Natural killer cell (primary cell): Measurements from ENCODE around the gene MSMB. TPM values are rescaled to one million over a fixed set of nuclear protein-coding genes. Genes with fewer than 3 reads are reported as not detected.
A peak's percentile ranks its signal among the peaks of the same experiment; 100 is the strongest.

Experiments
- ATAC-seq, 3 donors: fragments of 150-1000 bp in 2 of 3; fragments of 200-7000 bp in 1 of 3; cut with Tn5 transposase; 1 replicate in 1 of 3; 2 replicates in 2 of 3; pipeline ENCODE4 v1.10.0; 2021; ENCODE audit warnings: mild to moderate bottlenecking in 2 of 3, moderate library complexity in 2 of 3
- DNase-seq, 2 donors: peaks; one replicate each; pipeline versions ENCODE4 v3.0.0 to v3.0.0-alpha.2; 2013 to 2021; ENCODE audit warnings: mixed read lengths in 1 of 2
- H3K27ac ChIP-seq: one replicate; pipeline ENCODE4 v1.5.1; 2013; ENCODE audit warnings: mild to moderate bottlenecking, low read length
- H3K27me3 ChIP-seq: one replicate; pipeline ENCODE4 v1.6.1; 2013; ENCODE audit warnings: low read length; ENCODE audit not compliant: control insufficient read depth, insufficient read depth
- H3K36me3 ChIP-seq: one replicate; pipeline ENCODE4 v1.6.1; 2013; ENCODE audit warnings: low read length; ENCODE audit not compliant: control insufficient read depth, insufficient read depth
- H3K4me1 ChIP-seq: one replicate; pipeline ENCODE4 v1.6.1; 2013; ENCODE audit warnings: low read length; ENCODE audit not compliant: control insufficient read depth, insufficient read depth
- H3K4me3 ChIP-seq: one replicate; pipeline ENCODE4 v1.5.1; 2013; ENCODE audit warnings: low read length
- H3K9me3 ChIP-seq: one replicate; pipeline ENCODE4 v1.6.1; 2013; ENCODE audit warnings: low read length; ENCODE audit not compliant: control insufficient read depth, insufficient read depth
- H3K27ac Mint-ChIP-seq, 2 donors: one replicate each; pipeline ENCODE4 v1.8.0; 2022; ENCODE audit warnings: mild to moderate bottlenecking in 2 of 2, mixed read lengths in 2 of 2, moderate library complexity in 1 of 2
- H3K27me3 Mint-ChIP-seq, 2 donors: one replicate each; pipeline ENCODE4 v1.8.0; 2022; ENCODE audit warnings: low read depth in 2 of 2, mixed read lengths in 2 of 2
- H3K36me3 Mint-ChIP-seq: one replicate; pipeline ENCODE4 v1.8.0; 2022; ENCODE audit warnings: mixed read lengths
- H3K4me1 Mint-ChIP-seq, 2 donors: one replicate each; pipeline ENCODE4 v1.8.0; 2022; ENCODE audit warnings: mixed read lengths in 2 of 2
- H3K4me3 Mint-ChIP-seq: one replicate; pipeline ENCODE4 v1.8.0; 2022; ENCODE audit warnings: mild to moderate bottlenecking, moderate library complexity, mixed read lengths
- H3K9me3 Mint-ChIP-seq, 2 donors: one replicate each; pipeline ENCODE4 v1.8.0; 2022; ENCODE audit warnings: mixed read lengths in 2 of 2
- CTCF ChIP-seq: fragments of 200-600 bp; IDR thresholded peaks from one replicate; pipeline ENCODE4 v1.8.0; 2022; ENCODE audit warnings: antibody characterized with exemption
- WGBS: methylation state at CpG from one replicate; pipeline ENCODE4 v1.1.7; 2013; ENCODE audit warnings: missing lambda C conversion rate; ENCODE audit not compliant: insufficient coverage; 5-methylcytosine and 5-hydroxymethylcytosine counted together
- intact Hi-C: fragments of 100-400 bp; cut with micrococcal nuclease; formaldehyde crosslinking; loops from one replicate; pipeline ENCODE4 v1.14.2; 2022
- total RNA-seq, 4 donors: library from RNA; stranded (reverse); fragments of 120-200 nt in 1 of 4; gene quantifications; one replicate each; pipeline versions ENCODE4 v1.2.3 to v1.2.4, GENCODE V29; 2013 to 2022

MSMB gene
- total RNA-seq, 3 donors from 2014 or later (not counting 1 experiment from before 2014, with no cell fraction given): not detected

GRCh38 chr10:46026106-46026505 lies 20.0 kb downstream of the MSMB start:
- TF ChIP-seq CTCF: no peak
- Histone ChIP-seq H3K27ac (no peak overlapping the region), H3K36me3 (peaks cover 4% of the 10 kb centered on the region), H3K4me3 (no peak overlapping the region), H3K27me3 (no peaks in the 10 kb centered on the region), H3K4me1 (peaks cover 27% of the 10 kb centered on the region), H3K9me3 (no peaks in the 10 kb centered on the region)
- Mint-ChIP-seq H3K4me1 (peaks cover 74 to 89% of the 10 kb centered on the region in 2 donors), H3K4me3 (peak overlapping the region; percentile 11), H3K36me3 (no peaks in the 10 kb centered on the region), H3K27ac (peak overlapping the region in 1 of 2 donors; percentile 72), H3K9me3 (no peaks in the 10 kb centered on the region), H3K27me3 (no peaks in the 10 kb centered on the region)
- intact Hi-C loops: loop anchor here (5.0 kb wide), 2 partner anchors 54 to 559 kb away; partner anchors contain the start of gene TIMM23
- DNase-seq (no peak), ATAC-seq (no peak)

- Histone ChIP-seq H3K4me1 (peaks cover 23% of the 10 kb centered on the region), H3K27ac (no peak overlapping the region), H3K27me3 (no peaks in the 10 kb centered on the region), H3K4me3 (no peak overlapping the region), H3K9me3 (no peaks in the 10 kb centered on the region), H3K36me3 (peaks cover 4% of the 10 kb centered on the region)
- WGBS: 95% methylated on average over 2 of the region's 2 CpGs
- intact Hi-C loops: loop anchor here (5.0 kb wide), 2 partner anchors 53 to 558 kb away; partner anchors contain the start of gene TIMM23
- no peak for TF ChIP-seq CTCF
- H3K4me3 Mint-ChIP-seq: no peak overlapping the region
- no peaks in the 10 kb centered on the region for H3K36me3 Mint-ChIP-seq
- ATAC-seq (no peak), DNase-seq (no peak)
- H3K9me3 Mint-ChIP-seq: no peaks in the 10 kb centered on the region
- peaks cover 76 to 90% of the 10 kb centered on the region in 2 donors for H3K4me1 Mint-ChIP-seq
- no peaks in the 10 kb centered on the region for H3K27me3 Mint-ChIP-seq
- peak overlapping the region; percentile 72 to 86 for H3K27ac Mint-ChIP-seq
Measured at GRCh38 chr10:46025406-46025805, 20.7 kb downstream of the MSMB start.

GRCh38 chr10:46024948-46025347 lies 21.1 kb downstream of the MSMB start:
- H3K27me3 Mint-ChIP-seq: no peaks in the 10 kb centered on the region
- H3K27ac ChIP-seq: no peak overlapping the region

More at GRCh38 chr10:46024948-46025347, 21.1 kb downstream of the MSMB start:
- DNase-seq: no peak
- H3K4me3 ChIP-seq: no peak overlapping the region
- peak overlapping the region; percentile 45 for H3K4me3 Mint-ChIP-seq
- H3K36me3 ChIP-seq: peaks cover 4% of the 10 kb centered on the region
- H3K9me3 ChIP-seq: no peaks in the 10 kb centered on the region
- no peaks in the 10 kb centered on the region for H3K36me3 Mint-ChIP-seq
- TF ChIP-seq CTCF: no peak
- H3K4me1 ChIP-seq: peaks cover 27% of the 10 kb centered on the region
- peaks cover 80 to 89% of the 10 kb centered on the region in 2 donors for H3K4me1 Mint-ChIP-seq
- peak overlapping the region; percentile 72 to 86 for H3K27ac Mint-ChIP-seq
- intact Hi-C loops: loop anchor here (5.0 kb wide), 2 partner anchors 53 to 558 kb away; partner anchors contain the start of gene TIMM23
- H3K9me3 Mint-ChIP-seq: no peaks in the 10 kb centered on the region
- ATAC-seq: no peak
- H3K27me3 ChIP-seq: no peaks in the 10 kb centered on the region
